Measurements from ENCODE around the gene NDST3. TPM values are rescaled to one million over a fixed set of nuclear protein-coding genes. Genes with fewer than 3 reads are reported as not detected.

Gene NDST3
- total and polyA plus RNA-seq, 2 of the 13 experiments (the other 11 are each of a cell fraction or from before 2014, with no cell fraction given) = not detected

DNA sequence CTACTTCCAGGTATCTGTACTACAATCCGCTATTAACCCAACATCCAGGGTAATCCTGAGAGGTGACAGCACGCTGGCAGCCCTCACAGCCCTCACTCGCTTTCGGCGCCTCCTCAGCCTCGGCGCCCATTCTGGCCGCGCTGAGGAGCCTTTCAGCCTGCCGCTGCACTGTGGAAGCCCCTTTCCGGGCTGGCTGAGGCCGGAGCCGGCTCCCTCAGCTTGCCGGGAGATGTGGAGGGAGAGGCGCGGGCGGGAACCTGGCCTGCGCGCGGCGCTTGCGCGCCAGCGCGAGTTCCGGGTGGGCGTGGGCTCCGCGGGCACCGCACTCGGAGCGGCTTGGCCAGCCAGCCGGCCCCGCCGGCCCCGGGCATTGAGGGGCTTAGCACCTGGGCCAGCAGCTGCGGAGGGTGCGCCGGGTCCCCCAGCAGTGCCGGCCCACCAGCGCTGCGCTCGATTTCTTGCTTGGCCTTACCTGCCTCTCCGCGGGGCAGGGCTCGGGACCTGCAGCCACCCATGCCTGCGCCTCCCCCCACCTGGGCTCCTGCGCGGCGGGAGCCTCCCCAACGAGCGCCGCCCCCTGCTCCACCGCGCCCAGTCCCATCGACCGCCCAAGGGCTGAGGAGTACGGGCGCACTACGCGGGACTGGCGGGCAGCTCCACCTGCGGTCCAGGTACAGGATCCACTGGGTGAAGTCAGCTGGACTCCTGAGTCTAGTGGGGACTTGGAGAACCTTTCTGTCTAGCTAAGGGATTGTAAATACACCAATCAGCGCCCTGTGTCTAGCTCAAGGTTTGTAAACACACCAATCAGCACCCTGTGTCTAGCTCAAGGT is 231.2 kb downstream of the NDST3 start (continued):
- peak; percentile 58; the same call in 1 of the 2 replicates for TF ChIP-seq MTF2 (CRISPR knock-in tag; IDR thresholded peaks at IDR 0.05; ENCODE audit: borderline replicate concordance)
- TF ChIP-seq ZMAT3 (CRISPR knock-in tag; conservative IDR thresholded peaks at IDR 0.05) = no peak
- no peak for TF ChIP-seq SP140L (CRISPR knock-in tag; IDR thresholded peaks at IDR 0.05; ENCODE audit: borderline replicate concordance)
- TF ChIP-seq, protein P1, sequence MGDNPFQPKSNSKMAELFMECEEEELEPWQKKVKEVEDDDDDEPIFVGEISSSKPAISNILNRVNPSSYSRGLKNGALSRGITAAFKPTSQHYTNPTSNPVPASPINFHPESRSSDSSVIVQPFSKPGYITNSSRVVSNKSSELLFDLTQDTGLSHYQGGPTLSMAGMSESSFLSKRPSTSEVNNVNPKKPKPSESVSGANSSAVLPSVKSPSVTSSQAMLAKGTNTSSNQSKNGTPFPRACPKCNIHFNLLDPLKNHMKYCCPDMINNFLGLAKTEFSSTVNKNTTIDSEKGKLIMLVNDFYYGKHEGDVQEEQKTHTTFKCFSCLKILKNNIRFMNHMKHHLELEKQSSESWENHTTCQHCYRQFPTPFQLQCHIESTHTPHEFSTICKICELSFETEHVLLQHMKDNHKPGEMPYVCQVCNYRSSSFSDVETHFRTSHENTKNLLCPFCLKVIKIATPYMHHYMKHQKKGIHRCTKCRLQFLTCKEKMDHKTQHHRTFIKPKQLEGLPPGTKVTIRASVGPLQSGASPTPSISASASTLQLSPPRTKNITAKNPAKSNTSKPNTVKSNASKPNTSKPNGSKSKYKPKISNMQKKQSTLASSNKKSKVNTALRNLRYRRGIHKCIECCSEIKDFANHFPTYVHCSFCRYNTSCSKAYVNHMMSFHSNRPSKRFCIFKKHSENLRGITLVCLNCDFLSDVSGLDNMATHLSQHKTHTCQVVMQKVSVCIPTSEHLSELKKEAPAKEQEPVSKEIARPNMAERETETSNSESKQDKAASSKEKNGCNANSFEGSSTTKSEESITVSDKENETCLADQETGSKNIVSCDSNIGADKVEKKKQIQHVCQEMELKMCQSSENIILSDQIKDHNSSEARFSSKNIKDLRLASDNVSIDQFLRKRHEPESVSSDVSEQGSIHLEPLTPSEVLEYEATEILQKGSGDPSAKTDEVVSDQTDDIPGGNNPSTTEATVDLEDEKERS (CRISPR knock-in tag; IDR thresholded peaks at IDR 0.05) = 0 out of 2 replicates have a peak, but pooled peaks have one; percentile 24
- TF ChIP-seq KDM2A (CRISPR knock-in tag; IDR thresholded peaks at IDR 0.05; ENCODE audit: borderline replicate concordance, low read depth) = peak; percentile 34; the same call in 1 of the 2 replicates
- TF ChIP-seq, protein P2, sequence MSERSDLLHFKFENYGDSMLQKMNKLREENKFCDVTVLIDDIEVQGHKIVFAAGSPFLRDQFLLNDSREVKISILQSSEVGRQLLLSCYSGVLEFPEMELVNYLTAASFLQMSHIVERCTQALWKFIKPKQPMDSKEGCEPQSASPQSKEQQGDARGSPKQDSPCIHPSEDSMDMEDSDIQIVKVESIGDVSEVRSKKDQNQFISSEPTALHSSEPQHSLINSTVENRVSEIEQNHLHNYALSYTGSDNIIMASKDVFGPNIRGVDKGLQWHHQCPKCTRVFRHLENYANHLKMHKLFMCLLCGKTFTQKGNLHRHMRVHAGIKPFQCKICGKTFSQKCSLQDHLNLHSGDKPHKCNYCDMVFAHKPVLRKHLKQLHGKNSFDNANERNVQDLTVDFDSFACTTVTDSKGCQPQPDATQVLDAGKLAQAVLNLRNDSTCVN (CRISPR knock-in tag; IDR thresholded peaks at IDR 0.05; ENCODE audit: borderline replicate concordance) = no peak
- TF ChIP-seq NFYC (CRISPR knock-in tag; IDR thresholded peaks at IDR 0.05) = peak; percentile 84
- TF ChIP-seq POGZ (CRISPR knock-in tag; IDR thresholded peaks at IDR 0.05) = peak; percentile 79
- TF ChIP-seq, protein P3, sequence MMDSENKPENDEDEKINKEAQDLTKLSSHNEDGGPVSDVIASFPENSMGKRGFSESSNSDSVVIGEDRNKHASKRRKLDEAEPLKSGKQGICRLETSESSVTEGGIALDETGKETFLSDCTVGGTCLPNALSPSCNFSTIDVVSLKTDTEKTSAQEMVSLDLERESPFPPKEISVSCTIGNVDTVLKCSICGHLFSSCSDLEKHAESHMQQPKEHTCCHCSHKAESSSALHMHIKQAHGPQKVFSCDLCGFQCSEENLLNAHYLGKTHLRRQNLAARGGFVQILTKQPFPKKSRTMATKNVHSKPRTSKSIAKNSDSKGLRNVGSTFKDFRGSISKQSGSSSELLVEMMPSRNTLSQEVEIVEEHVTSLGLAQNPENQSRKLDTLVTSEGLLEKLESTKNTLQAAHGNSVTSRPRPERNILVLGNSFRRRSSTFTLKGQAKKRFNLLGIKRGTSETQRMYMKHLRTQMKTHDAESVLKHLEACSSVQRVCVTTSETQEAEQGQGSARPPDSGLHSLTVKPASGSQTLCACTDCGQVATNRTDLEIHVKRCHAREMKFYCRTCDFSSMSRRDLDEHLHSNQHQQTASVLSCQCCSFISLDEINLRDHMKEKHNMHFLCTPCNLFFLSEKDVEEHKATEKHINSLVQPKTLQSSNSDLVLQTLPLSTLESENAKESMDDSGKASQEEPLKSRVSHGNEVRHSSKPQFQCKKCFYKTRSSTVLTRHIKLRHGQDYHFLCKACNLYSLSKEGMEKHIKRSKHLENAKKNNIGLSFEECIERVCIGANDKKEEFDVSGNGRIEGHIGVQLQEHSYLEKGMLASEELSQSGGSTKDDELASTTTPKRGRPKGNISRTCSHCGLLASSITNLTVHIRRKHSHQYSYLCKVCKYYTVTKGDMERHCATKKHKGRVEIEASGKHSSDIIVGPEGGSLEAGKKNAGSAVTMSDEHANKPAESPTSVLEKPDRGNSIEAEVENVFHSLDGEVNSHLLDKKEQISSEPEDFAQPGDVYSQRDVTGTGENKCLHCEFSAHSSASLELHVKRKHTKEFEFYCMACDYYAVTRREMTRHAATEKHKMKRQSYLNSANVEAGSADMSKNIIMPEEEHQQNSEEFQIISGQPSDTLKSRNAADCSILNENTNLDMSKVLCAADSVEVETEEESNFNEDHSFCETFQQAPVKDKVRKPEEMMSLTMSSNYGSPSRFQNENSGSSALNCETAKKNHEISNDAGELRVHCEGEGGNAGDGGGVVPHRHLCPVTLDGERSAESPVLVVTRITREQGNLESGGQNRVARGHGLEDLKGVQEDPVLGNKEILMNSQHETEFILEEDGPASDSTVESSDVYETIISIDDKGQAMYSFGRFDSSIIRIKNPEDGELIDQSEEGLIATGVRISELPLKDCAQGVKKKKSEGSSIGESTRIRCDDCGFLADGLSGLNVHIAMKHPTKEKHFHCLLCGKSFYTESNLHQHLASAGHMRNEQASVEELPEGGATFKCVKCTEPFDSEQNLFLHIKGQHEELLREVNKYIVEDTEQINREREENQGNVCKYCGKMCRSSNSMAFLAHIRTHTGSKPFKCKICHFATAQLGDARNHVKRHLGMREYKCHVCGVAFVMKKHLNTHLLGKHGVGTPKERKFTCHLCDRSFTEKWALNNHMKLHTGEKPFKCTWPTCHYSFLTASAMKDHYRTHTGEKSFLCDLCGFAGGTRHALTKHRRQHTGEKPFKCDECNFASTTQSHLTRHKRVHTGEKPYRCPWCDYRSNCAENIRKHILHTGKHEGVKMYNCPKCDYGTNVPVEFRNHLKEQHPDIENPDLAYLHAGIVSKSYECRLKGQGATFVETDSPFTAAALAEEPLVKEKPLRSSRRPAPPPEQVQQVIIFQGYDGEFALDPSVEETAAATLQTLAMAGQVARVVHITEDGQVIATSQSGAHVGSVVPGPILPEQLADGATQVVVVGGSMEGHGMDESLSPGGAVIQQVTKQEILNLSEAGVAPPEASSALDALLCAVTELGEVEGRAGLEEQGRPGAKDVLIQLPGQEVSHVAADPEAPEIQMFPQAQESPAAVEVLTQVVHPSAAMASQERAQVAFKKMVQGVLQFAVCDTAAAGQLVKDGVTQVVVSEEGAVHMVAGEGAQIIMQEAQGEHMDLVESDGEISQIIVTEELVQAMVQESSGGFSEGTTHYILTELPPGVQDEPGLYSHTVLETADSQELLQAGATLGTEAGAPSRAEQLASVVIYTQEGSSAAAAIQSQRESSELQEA (CRISPR knock-in tag; IDR thresholded peaks at IDR 0.05; ENCODE audit: not compliant biosample characterization) = peak; percentile 25
- TF ChIP-seq, protein P4, sequence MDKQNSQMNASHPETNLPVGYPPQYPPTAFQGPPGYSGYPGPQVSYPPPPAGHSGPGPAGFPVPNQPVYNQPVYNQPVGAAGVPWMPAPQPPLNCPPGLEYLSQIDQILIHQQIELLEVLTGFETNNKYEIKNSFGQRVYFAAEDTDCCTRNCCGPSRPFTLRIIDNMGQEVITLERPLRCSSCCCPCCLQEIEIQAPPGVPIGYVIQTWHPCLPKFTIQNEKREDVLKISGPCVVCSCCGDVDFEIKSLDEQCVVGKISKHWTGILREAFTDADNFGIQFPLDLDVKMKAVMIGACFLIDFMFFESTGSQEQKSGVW (CRISPR knock-in tag; IDR thresholded peaks at IDR 0.05; ENCODE audit: borderline replicate concordance) = no peak
- peak; percentile 31 for TF ChIP-seq ZEB1 (IDR thresholded peaks at IDR 0.05; ENCODE audit: insufficient replicate concordance, low read depth)
- TF ChIP-seq ZFY (CRISPR knock-in tag; IDR thresholded peaks at IDR 0.05) = peak; percentile 50; the same call in 1 of the 2 replicates
- no peak for TF ChIP-seq SOX6 (IDR thresholded peaks at IDR 0.05)
- TF ChIP-seq SOX6 (CRISPR knock-in tag; IDR thresholded peaks at IDR 0.05) = peak; percentile 25; the same call in 1 of the 2 replicates
